SU-DHL-6 (cell line): Measurements from ENCODE around the gene COX4I1.

Experiments used
- CTCF ChIP-seq: fragments of 200-600 bp; sonication (generic); IDR thresholded peaks from one replicate; pipeline ENCODE4 v1.5.1; 2017; ENCODE audit warnings: antibody characterized with exemption, mild to moderate bottlenecking, low read length, moderate library complexity; ENCODE audit not compliant: insufficient read depth, poor library complexity, severe bottlenecking
- EZH2phosphoT487 ChIP-seq: fragments of 200-600 bp; sonication (generic), shearing (Covaris generic); conservative IDR thresholded peaks from 2 replicates; pipeline ENCODE4 v1.6.1; 2018; ENCODE audit warnings: mild to moderate bottlenecking, antibody characterized with exemption, low read length, moderate library complexity, mixed read lengths

DNA sequence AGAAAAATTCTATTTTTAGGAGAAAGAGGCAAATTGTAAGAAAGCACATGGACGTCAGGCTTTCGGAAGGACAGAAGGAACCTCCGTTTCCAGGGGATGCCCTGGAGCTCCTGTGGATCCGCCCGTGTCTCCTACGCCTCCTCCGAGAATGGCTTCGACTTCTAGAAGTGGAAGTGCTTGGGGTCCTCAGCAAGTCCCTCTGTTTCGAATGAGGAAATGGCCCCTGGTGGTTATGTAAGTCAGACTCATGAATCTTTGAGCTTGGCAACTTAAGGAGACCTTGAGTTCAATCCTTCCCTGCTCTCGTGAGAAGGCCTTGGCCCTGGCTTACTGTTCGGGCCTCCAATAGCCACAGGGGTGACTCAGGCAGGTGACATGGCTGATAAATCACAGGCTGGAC is 38.9 kb downstream of the COX4I1 start:
- TF ChIP-seq CTCF (no peak), EZH2phosphoT487 (no peak)
